GM19043 (cell line): Measurements from ENCODE around the gene MAPK12.

ENCODE experiments used
- ATAC-seq: cut with Tn5 transposase; IDR thresholded peaks from one replicate; pipeline ENCODE4 v1.9.1; 2021; ENCODE audit warnings: low read depth; ENCODE audit not compliant: unreplicated experiment

MAPK12 gene

GRCh38 chr22:50261615-50262459, at the start of gene MAPK12:
Gene MAPK12, minus strand, starts transcription at chr22:50261683. Its CDS starts 174 bp downstream, at chr22:50261509.
- no peak for ATAC-seq

GRCh38 chr22:50310949-50311444, 49.5 kb upstream of the MAPK12 start:
- no peak for ATAC-seq

DNA sequence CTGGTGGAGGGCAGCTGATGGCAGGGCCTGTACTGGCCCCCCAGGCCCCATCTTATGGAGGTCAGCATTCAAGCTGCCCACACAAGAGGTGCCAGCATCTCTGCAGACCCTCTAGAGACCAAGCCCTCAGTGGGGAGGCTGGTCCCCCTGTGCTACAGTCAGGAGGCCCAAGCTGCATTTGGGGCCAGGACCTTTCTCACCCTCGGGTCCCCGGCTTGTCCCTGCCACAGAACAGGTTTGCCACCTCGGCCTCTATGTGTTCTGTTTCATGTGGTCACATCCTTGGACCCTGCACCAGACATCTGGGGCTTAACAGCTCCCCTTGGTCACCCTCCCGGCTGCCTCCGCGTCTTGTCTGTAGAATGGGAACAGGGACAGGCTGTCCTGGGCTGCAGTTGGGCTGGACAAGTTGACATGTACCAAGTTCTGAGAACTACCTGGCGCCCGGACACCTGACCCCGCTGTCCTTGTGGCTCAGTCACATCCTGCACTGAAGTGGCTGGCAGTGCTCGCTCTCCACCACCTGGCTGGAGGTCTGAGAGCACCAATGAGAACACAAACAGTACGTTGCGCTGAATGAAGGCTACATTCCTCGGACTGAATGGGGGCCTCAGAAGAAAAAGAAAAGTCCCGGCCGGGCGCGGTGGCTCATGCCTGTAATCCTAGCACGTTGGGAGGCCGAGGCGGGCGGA, 48.7 kb upstream of the MAPK12 start:
- no peak for ATAC-seq

DNA sequence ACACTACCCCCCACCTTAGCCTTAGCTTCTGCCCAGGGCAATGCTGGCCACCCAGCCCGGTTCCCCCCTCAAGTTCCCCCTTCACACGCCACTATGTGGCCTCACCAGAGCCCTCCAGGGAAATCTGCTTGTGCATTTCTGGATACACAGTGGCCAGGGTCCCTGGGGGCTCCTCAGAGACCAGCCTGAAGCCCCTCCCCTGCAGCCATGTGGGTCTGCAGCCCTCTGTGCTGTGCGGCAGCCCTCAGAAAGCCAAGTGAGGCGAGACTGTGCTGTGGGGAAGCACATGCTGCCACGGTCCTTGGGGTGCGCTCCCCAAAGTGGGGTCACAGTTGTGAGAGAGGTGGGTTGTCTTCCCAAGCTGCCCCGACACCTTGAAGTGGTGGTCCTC, 48.1 kb upstream of the MAPK12 start:
- no peak for ATAC-seq

DNA sequence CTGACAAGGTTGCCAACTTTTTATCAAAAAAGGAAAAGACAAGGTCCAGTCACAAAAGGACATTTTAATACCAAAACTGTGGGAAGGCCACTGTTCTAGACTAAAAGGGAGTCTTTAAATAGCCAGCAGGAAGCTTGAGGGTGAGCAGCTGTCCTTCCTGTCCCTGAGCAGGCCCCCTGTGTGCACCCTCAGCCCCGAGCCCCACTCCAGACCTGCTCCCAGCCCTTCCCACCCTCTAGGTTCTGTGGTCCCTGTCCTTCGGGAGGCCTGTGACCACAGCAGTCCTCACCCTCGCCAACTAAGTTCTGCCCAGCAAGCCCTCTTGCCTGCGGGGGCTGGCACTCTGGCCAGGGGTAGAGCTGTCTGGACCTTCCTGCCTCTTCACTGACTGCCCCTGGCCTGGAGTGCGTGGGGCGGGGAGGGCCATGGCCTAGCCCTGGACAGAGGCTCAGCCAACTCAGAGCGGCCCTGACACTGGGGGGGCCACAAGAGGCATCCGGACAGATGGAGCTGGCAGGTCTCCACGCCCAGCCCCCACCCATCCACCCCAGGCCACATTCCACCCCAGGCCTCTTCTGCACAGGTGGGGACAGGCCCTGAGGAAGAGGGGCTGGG, 47.6 kb upstream of the MAPK12 start:
- ATAC-seq, result no peak

DNA sequence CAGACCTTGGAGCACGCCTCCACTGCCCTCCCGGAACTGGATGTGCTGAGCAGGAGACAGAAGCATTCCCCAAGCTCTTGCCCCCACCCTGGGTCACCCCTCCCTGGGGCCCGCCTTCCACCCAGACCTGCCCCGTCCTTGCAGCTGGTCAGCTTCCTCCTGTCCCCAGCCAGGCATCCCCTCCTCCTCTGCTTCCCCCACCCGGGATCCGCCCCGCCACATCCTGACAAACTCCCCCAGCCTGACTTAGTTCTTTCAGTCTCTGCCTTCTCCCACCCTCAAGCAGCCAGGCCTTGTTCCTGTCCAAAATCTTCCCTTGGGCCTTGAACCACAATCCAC, 47.1 kb upstream of the MAPK12 start:
- ATAC-seq, result no peak

DNA sequence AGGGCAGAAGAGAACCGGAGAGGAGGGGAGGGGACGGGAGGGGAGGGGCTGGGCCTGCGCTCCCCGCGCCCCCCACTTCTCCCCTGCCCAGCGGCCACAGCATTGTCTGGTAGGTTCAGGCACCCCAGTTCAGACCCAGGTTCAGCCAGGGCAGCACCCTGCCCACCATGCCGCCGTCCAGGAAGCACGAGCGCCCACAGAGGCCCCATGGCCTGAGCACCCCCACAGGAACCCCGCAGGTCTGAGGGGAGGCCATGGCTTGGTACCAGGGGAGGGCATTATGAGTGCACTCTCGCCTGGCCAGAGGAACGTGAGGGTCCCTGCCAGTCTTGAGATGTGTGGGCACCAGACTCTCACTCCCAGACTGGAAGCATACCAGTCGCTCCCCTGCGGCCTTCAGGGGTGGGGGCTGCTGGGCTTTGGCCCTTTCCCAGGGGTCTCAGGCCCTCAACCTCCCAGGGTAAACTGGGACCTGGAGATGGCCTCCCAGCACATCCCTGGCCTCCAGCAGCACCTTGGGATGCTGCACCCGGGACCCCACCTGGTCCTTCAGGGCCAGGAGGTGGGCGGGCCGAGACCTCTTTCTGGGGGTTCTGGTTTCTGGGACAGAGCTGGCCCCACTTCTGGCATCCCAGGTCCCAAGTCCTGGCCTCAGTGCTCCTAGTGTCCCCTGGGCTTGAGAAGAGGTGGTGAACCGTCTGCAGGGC, 46.6 kb upstream of the MAPK12 start:
- ATAC-seq, result no peak

DNA sequence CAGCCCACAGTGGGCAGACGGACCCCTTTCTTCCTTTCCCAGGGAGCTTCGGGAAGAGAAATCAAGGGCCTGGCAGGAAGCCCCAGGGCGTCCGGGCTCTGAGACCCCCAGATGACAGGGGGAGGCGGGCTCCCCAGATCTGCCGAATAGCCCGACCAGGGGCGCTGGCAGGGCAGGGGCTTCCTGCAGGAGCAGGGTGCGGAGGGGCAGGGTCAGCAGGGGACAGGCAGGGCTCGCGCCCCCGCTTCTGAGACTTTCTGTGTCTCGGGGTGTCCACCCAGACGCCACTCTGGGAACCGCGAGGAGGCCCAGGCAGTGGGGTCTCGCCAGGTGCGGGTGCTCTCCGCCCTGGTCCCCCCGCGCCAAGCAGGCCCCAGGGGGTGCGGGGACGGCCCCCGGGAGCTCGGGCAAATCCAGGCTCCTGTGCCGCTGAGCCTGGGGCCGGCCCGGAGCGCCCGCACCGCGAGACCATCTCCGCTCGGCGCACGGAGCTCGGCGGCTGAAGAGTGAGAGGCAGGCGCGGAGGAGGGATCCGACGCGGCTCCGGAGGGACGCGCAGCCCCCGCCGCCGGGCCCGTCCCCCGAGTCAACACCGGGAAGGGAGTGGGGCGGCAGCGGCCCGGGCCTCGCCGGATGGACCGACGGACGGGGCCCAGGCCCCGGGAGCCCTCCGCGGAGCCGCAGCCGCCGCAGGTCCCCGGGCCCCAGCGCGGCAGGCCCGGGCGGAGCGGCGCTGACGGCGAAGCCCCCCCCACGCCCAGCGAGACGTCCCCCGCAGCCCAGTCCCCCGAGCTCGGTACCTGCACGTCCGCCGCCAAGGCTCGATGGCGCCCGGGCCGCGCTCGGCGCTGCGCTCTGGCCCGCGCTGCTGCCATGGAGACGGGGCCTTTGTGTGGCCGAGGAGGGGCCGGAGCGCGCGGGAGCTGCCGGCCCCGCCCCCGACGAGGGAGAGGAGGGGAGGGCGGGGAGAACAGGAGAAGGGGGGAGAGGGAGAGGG, 45.6 kb upstream of the MAPK12 start, which contains the start of gene PLXNB2:
TSS of gene PLXNB2 (minus strand) at position 894 of the 997 bp plus-strand sequence. CDS start 17,062 bp downstream, outside the sequence.
- no peak for ATAC-seq

DNA sequence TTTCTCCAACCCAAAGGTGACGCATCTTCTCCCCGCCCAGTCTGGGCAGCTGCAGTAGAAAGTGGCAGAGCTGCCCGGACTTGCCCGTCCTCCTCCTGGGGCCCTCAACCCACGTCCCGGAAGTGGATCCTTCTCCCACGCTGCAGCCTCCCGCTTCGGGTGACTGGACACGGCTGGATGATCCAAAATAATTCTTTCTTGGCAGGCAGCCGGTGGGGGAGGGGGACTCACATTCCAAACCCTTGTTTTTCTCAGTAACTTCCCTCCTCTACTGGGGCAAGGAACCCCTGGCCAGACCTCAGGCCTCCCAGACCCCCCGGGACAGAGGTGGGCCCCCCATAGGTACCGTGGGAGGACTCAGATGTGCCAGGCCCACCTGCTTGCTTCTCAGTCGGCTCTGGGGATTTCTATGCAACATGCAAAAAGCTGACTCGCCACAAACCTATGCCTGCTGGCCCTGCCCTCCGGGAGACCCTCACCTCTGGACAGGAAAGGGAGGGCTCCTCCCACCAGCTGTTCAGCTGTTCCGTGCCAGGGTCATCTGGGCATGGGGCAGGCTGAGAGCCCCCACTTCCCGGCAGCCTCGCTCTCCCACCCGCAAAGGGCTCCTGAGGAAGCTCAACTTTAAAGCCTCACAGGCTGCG, 44.6 kb upstream of the MAPK12 start:
- no peak for ATAC-seq

GRCh38 chr22:50305393-50305922, 44.0 kb upstream of the MAPK12 start:
- ATAC-seq, result no peak

GRCh38 chr22:50304528-50305392, 43.3 kb upstream of the MAPK12 start:
- no peak for ATAC-seq

GRCh38 chr22:50303848-50304527, 42.5 kb upstream of the MAPK12 start:
- ATAC-seq, result no peak

DNA sequence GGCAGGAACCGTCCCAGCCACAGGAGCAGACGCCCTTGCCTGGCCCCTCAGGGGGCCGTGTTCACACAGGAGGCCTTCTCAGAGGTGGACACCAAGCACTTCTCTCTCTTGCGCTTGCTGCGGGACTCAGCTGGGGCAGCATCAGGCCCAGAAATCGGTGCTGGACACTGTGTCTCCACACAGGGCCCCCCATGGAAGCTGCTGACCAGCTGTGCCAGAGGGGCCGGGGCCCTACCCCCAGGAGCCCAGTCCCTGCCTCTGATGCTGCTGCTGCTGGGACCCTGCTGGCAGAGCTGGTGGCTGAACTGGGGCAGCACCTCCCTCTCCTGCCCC, 42.0 kb upstream of the MAPK12 start:
- ATAC-seq, result no peak

GRCh38 chr22:50302564-50302963, 41.1 kb upstream of the MAPK12 start:
- no peak for ATAC-seq

DNA sequence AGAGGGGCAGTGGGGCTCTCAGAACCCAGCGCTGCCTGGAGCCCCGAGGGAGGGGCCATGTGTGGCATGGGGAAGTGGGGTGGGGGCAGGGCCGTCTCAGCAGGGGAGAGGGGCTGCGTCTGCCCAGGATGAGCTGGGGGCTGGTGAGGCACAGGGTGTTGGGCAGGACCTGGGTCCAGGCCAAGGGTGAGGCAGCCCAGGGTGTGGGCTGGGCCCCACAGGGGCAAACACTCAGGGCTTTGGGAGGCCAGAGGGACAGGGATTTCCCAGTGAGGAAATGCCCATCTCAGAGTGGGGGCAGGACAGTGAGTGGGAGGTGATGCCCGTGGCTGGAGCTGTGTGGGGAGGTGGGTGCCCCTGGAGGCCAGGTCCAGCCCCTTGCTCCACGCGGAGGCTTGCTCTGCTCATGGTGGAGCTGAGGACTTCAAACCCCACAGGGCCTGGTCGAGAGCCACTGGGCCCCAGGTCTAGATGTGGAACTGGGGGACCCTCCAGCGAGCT, 40.6 kb upstream of the MAPK12 start:
- no peak for ATAC-seq

- no peak for ATAC-seq
Observed at GRCh38 chr22:50301581-50301991, 40.1 kb upstream of the MAPK12 start.

DNA sequence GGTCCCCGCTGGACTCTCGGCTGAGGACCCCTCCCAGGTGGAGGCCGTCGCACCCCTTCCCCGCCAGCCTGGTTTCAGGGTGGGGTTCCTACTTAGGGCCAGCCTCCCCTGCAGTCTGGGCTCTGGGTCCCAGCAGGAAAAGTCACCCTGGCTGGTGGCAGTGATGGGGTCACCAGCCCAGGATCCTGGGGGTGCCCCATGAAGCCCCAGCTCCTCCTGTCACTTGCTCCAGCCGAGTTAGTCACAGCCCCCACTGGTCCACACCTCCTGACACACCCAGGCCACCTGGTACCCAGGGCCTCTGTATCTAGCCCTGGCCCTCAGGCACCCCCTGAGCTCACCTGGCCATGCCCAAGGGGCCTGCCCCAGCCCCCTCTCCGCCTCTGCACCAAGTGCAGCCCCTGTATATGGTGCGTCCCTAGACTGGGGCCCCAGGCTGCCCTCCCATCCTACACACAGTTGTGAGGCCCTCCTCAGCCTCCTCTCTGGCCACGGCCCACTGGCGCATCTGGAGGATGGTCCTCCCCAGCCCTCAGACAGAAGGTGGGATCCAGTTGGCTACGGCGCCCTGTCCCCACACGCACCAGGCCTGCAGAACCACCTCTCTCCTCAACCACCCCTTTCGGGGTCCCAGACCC, 39.3 kb upstream of the MAPK12 start:
- no peak for ATAC-seq
